GM21717 (cell line): ENCODE results near the gene GABBR2.

Experiments
- ATAC-seq: cut with Tn5 transposase; IDR thresholded peaks from one replicate; pipeline ENCODE4 v1.9.1; 2021; ENCODE audit warnings: mild to moderate bottlenecking, moderate library complexity; ENCODE audit not compliant: unreplicated experiment

Gene GABBR2

DNA sequence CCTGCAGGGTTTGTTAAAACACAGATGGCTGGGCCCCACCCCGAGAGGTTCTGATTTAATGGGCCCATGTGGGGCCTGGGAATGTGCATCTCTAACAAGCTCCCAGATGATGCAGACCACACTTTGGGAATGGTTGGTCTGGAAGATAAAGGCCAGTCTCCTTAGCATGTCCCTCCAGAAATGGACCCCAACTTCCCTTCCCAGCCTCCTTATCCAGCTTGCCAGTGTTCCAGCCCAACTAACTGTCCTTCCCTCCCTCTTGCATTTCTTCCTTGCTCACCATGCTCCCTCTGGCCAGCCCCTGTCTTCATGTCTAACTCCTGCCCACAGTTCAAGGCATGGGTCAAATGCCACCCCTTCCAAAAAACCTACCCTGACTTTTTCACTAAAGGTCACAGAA lies 257.2 kb downstream of the GABBR2 start:
- no peak for ATAC-seq

- ATAC-seq: no peak
These were observed 258.2 kb downstream of the GABBR2 start for GRCh38 chr9:98450496-98450895.

- no peak for ATAC-seq
These were observed 258.9 kb downstream of the GABBR2 start for GRCh38 chr9:98449871-98450270.

DNA sequence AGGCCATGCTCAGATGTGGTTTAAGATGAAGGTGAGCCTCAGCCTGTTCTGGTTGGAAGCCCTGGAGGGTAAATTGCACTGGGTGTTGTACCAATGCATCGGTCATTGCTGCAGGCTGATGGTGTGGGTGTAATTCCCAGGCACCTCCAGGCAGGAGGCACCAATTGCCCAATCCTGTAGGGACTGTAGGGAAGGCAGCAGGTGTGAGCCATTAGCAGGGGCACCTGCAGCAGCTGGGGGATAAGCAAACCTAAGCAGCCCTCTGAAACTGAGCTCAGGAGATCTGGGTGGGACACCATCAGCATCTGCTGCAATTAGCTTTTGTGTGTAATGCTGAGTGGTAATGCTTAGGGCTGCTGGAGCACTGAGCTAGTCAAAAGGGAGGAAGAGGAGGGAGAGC lies 263.2 kb downstream of the GABBR2 start:
- ATAC-seq: no peak

DNA sequence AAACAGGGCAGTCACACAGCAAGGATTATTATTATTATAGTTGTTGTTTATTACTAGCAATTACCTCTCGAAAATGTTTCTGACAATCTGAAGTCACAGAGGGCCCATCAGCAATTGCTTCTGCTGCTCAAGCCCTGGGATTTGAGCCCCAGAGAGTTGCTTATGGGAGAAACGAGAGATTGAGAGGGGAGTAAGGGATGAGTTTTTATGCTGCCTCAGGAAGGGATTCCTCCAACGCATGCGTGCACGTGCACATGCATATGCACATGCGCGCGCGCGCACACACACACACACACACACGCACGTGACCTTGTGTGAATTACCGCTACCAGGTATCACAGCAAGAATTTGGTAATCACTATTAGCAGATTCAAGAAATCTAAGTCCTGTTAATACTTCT lies 264.1 kb downstream of the GABBR2 start:
- ATAC-seq: no peak

DNA sequence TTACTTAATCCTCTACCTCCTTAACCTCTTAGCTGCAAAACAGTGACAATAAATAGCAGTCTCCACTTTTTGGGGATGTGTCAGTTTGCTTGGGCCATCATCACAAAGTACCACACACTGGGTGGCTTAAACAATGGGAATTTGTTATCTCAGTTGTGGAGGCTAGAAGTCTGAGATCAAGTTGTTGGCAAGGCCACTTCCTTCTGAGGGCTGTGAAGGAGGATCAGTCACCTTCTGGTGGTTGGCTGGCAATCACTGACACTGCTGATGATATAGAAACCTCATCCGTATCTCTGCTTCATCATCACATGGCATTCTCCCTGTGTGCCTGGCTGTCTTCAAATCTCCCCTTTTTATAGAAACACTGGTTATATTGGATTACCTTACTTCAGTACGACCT lies 266.2 kb downstream of the GABBR2 start:
- ATAC-seq: no peak

DNA sequence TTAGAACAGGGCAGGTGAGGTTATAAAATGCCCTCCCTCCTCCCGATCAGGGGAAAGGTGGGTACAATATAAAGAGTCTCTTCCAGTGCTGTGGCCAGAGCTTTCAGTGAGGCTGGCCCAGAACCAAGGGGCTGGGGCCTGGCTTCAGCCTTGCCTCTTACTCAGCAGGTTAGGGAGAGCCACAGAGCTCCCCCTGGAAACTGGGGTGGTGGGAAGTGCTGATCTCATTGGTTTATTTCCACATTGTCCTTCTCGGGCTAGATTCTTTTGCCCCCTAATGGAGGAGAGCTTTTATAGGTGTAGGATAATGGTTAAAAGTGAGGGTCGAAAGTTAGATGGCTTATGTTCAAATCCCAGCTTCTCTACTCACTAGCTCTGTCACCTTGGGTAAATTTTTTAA lies 266.6 kb downstream of the GABBR2 start:
- no peak for ATAC-seq

- no peak for ATAC-seq
These were observed 270.1 kb downstream of the GABBR2 start for GRCh38 chr9:98438666-98439065.

DNA sequence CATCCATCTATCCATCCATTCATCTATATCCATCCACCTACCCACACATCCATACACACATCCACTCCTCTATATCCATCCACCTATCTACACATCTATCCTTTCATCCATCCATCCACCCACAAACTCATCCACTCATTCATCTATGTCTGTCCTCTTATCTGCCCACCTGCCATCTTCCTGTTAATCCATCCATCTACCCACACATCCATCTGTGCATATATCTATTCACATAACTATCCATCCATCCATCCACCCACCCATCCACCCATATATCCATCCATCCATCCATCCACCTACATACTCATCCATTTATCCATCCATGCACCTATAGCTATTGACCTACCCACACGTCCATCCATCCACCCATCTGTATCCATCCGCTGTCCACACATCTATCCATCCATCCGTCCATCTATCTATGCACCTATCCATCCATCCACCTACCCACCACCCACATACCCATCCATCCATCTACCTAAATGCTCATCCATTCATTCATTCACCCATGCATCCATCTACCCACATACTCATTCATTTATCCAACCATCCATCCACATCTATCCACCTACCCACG lies 271.2 kb downstream of the GABBR2 start:
- ATAC-seq: no peak

- no peak for ATAC-seq
These were observed 275.8 kb downstream of the GABBR2 start for GRCh38 chr9:98432960-98433359.

GRCh38 chr9:98432134-98432533 lies 276.6 kb downstream of the GABBR2 start:
- ATAC-seq: no peak

DNA sequence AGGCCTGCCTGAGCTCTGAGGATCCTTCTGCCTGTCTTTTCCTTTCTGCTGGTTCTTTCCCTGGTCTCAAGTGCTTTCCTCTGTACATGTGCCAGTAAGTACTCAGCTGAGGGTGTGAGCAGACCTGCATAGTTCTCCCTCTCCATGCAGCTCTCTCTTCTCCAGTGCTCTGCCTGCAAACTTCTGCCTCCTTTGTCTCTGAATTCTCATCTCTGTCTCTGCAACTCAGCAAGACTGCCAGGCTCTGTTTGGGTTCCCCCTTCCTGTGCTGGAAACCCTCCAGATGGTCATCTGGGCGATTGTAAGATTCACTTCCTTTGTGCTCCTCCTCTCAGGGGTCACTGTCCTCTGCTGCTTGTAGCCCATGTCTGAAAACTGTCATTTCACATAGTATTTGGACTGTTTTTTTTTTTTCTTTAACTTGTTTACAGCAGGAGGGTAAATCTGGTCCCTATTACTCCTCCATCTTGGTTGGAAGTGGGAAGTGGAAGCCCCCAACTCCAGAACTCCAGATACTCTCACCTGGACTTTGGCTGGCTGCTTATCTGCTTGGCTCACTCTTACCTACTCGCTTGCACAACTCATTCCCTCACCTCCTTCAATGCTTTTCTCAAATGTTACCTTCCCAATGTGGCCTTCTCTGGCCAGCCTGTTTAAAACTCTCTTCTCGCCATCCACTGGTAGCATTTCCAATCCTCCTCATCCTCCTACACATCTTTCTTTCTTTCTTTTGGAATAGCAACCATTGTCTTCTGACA lies 278.0 kb downstream of the GABBR2 start:
- ATAC-seq: no peak

- no peak for ATAC-seq
These were observed 279.1 kb downstream of the GABBR2 start for GRCh38 chr9:98429613-98430012.

- no peak for ATAC-seq
These were observed 280.3 kb downstream of the GABBR2 start for GRCh38 chr9:98428454-98428853.

DNA sequence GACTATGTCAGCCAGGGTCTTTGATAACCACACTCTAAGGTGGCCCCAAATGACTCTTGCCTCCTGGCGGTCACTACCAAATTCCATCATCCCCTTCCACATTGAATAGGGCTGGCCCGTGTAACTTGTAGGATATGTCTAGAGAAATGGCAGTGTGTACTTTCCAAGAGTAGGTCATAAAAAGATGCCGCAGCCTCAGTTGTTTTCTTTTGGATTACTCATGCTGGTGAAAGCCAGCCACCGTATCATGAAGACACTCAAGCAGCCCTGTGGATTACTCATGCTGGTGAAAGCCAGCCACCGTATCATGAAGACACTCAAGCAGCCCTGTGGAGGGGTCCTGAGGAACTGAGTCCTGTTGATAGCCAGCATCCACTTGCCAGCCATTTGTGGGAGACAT lies 281.2 kb downstream of the GABBR2 start:
- no peak for ATAC-seq

DNA sequence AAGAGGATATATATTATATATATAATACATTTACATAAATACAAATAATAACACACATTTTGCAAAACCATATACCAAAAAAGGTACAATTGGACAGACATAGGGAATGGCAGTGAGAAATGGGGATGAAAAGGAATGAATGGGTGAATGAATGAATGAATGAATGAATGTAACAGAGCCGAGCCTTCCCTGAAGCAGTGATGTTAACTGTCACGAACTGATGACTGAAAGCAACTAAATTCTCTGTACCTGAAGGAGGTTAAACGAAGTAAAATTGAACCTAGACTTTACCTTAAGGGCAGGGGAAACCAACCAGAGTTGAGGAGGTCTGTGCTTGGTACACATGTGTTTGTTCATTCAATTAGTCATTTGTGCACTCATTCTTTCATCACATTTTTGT lies 283.7 kb downstream of the GABBR2 start:
- ATAC-seq: no peak

DNA sequence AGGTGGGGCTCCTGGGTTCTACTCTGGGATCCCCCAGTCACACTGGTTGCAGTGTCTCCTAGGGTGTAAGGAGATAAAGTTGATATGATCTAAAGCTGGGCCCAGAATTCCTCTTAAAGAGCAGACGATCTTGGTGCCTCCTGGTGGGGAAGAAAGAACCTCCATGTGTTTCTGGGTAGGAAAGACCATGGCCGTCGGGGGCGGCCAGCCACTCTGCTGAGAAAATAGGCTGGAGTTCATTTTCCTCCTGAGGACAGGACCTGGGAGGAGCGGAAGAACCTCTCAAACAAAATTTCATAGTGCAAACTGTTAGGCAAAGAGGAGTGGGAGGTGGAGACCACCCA lies 289.5 kb downstream of the GABBR2 start:
- no peak for ATAC-seq

GRCh38 chr9:98418578-98419259 lies 290.0 kb downstream of the GABBR2 start:
- ATAC-seq: no peak

- no peak for ATAC-seq
These were observed 292.2 kb downstream of the GABBR2 start for GRCh38 chr9:98416294-98417248.

GRCh38 chr9:98415782-98416181 lies 293.0 kb downstream of the GABBR2 start:
- no peak for ATAC-seq

DNA sequence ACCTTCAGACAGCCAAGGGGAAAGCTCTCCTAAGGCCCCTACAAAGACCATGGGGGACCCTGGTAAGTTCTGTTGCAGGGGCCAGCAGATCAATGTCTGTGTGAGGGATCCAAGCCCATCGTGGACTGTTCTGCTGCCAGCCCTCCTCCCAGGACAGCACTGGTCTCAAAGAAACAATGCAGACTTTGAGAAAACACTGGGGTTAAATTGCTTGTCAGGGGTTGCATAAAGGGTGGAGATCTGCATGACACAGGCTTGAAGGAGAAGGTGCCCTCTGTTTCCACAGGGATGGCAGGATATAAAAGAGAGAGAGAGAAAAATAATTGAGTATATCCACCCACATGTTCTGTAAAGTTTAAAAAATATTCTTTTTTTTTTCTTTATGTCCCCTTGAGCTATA lies 295.7 kb downstream of the GABBR2 start:
- no peak for ATAC-seq
